Glomerular visceral epithelial cell (primary cell): Measurements from ENCODE around the gene RNF135.
A peak's percentile ranks its signal among the peaks of the same experiment; 100 is the strongest.
"Not testable (repeated sequence)": the region's sequence is repeated elsewhere in the genome, so short reads cannot be mapped to it uniquely, and the experiment has no call there.

Experiments
- DNase-seq: peaks from one replicate; pipeline ENCODE4 v3.0.0-alpha.2; 2016; ENCODE audit errors: extremely low spot score

Gene RNF135

DNA sequence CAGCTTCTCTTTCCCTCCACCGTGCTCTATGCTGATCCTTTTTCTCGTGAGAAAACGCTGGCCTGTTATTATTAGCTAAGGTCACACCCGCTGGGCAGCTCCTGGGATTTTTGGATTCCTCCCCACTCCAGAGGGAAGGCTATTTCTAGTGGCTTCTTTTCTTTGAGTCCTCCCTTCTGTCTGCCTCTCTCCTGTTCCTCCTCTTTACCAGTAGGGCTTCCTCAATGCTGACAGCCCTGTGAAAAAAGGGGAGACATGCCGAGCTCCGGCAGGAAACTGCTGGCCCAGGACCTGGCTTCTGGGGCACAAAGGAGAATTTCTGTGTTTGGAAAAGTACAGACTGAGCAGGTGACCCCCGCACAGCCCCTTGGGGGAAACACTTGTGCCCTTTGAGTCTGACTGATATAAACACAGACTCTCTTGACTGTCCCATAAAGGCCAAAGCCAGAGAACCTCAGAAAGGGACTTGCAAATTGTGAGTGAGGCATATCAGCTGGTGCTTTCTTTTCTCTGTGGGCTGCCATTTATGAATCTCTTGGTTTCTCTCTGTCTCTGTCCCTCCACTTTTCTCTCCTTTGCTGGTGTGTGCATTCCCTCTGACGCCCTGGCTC, 14.0 kb upstream of the RNF135 start:
- no peak for DNase-seq

DNA sequence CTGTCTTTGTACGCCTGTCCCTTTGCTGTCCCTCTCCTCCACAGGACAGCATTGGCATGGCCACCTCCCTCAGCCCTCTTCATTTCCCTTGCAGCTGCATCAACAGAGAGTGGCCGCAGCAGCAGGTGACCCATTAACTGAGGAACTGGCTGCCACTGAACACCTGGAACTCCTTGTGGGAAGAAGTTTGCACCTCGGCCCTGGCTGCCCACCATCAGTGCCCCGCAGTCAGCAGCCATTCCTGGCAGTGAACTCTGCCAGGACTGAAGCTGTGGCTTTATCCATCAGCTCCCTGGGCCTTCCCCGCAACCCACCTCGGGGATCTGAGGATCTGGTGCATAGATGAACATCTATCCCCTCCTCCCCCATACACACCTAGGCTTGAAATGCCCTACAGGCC, 13.1 kb upstream of the RNF135 start:
- DNase-seq: no peak

DNA sequence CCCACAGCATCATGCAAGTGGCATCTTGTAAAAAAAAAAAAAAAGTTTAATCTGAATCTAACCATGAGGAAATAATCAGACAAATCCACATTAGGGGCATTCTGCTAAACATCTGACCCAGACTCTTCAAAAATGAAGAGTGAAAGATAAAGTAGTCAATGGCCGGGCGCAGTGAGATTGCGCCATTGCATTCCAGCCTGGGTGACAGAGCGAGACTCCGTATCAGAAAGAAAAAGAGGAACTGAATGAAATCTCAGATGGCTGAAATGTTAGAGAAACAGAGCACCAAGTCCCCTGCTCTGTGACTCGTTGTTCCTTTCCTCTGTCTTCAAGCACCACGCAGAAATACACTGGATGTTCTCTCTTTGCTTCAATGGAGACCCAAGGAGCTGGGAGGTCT, 12.7 kb upstream of the RNF135 start:
- DNase-seq: no peak

DNA sequence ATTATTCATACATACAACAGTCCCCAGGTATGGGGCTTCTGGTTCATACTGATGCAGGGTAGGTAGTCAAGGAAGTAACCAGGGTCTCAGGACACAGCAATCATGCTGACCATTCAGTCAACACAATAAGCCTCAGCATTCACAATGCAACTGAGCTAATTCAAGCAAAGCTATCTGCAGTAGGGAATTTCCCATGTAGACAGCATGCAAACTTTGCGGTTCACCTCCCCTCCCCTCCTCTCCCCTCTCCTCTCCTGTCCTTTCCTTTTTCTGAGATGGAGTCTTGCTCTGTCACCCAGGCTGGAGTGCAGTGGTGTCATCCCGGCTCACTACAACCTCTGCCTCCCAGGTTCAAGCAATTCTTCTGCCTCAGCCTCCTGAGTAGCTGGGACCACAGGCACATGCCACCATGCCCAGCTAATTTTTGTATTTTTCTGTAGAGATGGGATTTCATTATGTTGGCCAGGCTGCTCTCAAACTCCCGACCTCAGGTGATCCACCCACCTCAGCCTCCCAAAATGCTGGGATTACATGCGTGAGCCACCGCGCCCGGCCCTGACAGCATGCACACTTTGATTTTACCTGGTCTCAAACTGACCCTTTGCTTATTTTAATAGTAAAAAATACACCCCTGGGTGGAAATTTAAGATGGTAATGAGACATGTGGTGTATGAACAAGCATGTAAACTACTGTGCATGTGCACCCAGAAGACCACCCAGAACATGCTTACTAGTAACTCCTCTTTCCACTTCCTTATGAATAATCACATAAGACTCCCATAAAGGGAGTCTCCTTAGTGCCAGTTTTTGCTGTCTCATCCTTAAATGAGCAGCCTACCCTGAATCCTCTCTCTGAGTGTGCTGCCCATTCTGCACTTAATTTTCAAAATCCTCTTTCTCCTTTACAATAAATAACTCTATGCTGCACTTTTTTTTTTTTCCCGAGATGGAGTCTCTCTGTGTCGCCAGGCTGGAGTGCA, 9.3 kb upstream of the RNF135 start:
- peak; percentile 88 for DNase-seq

DNA sequence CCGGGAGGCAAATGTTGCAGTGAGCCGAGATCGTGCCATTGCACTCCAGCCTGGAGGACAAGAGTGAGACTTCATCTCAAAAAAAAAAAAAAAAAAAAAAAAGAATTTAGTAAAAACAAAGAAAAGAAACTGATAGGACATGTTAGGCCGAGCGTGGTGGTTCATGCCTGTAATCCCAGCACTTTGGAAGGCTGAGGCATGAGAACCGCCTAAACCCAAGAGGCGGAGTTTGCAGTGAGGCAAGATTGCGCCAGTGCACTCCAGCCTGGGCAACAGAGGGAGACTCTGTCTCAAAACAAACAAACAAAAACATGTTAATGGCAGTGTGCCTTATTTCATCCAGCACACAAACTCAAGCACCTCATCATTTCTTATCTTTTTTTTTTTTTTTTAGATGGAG, 6.5 kb upstream of the RNF135 start:
- DNase-seq: not testable (repeated sequence)

DNA sequence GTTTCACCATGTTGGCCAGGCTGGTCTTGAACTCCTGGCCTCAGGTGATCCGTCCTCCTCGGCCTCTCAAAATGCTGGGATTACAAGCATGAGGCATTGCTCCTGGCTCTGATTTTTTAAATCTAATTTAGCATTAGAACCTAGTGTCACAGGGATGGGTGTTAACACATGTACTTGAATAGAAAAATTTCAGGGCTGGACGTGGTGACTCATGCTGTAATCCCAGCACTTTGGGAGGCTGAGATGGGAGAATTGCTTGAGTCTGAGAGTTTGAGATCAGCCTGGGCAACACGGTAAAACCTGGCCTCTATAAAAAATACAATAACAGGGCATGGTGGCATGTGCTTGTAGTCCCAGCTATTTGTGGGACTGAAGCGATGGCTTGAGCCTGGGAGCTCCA, 6.0 kb upstream of the RNF135 start:
- no peak for DNase-seq

DNA sequence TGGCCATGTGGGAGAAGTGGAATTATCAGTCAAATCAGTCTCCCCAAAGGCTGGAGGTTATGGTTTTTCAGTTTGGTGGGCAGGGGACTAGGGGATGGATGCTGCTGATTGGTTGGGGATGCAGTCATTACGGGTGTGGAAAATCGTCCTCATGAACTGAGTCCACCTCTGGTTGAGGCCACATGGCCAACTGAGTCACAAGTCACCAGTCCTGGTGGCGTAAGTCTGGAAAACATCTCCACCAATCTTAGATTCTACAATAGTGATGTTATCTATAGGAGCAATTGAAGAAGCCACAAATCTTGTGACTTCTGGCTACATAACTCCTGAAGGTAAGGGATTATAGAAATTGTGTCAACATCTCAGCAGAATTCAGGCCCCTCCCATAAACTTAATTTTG, 5.2 kb upstream of the RNF135 start:
- no peak for DNase-seq

DNA sequence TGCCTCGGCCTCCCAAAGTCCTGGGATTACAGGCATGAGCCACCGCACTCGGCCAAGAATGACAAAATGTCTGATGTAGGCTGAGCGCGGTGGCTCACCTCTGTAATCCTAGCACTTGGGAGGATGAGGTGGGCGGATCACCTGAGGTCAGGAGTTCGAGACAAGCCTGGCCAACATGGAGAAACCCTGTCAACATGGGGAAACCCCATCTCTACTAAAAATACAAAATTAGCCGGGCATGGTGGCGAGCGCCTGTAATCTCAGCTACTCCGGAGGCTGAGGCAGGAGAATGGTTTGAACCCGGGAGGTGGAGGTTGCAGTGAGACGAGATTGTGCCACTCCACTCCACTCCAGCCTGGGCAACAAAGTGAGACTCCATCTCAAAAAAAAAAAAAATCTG, 2.9 kb upstream of the RNF135 start:
- DNase-seq: not testable (repeated sequence)

DNA sequence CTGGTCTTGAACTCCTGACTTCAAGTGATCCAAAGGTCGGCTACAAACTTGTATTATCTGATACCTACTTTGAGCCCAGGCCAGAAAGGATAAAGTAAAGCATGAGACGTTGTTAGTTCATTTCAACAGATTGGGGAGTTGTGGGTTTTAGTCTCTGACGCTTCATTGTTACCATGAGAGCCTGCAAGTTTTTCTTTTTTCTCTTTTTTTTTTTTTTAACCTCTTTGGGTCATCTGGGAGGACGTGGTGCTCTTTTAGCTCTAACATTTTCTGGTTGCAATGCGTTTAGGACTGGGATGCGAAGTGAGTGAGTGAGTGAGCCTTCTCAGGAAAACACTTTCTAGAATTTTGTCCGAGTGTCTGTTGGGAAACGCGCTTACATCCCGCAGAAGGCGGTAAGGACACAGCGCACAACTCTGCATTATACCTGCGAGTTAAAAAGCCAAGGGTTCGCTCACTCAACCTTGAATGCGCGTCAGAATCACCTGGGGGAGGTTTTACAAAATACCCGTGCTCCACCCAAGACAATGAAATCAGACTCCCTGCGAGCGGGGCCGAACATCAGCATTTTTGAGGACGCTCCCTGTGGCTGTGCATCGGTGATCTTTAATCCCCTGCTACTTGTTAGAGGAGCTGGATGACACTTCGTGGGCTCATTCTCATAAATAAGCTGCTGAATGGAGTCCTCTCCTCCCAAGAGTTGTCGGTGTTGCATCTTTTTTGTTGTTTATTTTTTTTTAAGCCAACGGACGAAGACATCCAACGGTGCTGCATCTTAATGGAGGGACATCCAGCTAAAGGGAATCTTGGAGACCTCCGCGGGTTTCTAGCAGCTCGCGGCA, 629 bp upstream of the RNF135 start:
- peak; percentile 13 for DNase-seq

DNA sequence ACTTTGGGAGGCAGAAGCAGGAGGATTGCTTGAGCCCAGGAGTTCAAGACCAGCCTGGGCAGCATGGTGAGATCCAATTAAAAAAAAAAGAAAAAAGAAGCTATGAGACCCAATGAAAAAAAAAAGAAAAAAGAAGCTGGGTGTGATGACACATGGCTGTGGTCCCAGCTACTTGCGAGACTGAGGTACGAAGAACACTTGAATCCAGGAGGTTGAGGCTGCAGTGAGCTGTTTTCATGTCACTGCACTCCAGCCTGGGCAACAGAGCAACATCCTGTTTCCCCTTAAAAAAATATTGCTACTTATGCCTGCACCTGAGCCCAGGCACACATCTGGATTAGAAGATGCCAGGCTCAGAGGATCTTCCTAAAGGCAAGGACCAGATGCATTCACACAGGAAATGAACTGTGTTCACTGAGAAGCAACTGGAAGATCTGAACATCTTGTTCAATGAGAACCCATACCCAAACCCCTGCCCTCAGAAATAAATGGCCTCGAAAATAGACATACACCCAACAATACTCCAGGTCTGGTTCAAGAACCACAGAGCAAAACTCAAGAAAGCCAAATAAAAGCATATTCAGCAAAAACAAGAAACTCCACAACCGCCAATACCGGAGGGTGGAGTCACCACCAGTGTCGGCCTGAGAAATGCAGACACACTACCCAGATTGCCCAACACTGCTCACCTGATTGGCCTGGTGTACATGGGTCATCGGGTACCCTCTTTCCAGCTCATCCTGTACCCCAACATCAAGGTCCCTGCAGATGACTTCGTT, 4.4 kb downstream of the RNF135 start:
- no peak for DNase-seq

DNA sequence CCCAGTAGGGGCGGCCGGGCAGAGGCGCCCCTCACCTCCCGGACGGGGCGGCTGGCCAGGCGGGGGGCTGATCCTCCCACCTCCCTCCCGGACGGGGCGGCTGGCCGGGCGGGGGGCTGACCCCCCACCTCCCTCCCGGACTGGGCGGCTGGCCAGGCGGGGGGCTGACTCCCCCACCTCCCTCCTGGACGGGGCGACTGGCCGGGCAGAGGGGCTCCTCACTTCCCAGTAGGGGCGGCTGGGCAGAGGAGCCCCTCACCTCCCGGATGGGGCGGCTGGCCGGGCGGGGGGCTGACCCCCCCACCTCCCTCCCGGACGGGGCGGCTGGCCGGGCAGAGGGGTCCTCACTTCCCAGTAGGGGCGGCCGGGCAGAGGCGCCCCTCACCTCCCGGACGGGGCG, 9.1 kb downstream of the RNF135 start:
- not testable (repeated sequence) for DNase-seq

DNA sequence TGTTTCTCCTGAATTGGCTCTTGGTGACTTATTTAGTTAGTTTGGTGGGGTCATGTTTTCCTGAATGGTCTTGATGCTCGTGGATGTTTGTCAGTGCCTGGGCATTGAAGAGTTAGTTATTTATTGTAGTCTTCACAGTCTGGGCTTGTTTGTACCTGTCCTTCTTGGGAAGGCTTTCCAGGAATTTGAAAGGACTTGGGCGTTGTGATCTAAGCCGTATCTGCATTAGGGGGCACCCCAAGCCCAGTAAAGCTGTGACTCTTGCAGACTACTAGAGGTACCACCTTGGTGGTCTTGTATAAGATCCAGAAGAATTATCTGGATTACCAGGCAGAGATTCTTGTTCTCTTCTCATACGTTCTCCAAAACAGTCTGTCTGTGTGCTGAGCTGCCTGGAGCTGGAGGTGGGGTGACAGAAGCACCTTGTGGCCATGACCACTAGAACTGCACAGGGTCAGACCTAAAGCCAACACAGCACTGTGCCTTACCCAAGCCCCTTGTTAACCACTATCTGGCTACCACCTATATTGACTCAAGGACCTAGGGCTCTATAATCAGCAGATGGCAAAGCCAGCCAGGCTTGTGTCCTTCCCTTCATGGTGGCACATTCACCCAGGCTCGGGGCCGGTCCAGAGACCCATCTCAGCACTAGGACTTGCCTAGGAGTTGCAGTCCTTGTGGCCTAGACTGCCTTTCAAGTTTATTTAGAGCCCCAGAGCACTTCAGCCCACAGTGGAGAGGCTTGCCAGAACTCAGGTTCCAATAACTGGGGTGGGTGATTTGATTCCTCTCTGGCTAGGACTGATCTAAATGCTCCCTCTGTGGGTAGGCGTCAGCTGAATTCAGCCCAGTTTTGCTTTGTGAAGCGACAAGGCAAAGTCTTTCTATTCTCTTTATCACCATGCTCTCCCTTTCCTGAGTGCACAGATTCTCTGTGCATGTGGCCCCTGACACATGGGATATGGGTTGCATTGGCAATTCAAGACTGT, 11.0 kb downstream of the RNF135 start:
- no peak for DNase-seq

DNA sequence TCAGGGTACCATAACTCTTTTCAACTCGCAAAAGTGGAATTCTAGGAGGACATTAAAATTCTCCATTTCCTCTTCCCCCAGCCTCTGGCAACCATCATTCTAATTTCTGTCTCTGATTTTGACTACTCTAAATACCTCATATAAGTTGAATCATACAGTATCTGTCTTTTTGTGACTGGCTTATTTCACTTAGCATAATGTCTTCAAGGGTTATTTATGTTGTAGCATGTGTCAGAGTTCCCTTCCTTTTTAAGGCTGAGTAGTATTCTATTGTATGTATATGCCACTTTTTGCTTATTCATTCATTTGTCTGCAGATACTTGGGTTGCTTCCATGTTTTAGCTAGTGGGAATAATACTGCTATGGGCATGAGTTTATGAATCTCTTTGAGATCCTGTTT, 12.0 kb downstream of the RNF135 start:
- DNase-seq: no peak

DNA sequence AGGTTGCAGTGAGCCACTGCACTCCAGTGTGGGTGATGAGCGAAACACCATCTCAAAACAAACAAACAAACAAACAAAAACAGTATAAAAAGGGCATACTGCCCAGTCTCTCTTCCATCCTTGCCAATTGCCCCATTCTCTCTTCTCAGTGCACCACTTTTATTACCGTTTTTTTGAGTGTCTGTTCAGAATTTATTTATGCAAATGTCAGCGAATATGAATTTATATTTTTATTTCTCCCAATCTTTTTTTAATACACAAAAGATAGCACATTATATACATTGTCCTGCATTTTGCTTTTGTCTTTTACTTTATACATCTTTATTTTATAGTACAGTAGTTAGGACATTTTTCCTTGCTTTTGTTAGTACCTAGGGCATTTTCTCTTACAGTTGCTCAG, 19.6 kb downstream of the RNF135 start:
- DNase-seq: no peak

DNA sequence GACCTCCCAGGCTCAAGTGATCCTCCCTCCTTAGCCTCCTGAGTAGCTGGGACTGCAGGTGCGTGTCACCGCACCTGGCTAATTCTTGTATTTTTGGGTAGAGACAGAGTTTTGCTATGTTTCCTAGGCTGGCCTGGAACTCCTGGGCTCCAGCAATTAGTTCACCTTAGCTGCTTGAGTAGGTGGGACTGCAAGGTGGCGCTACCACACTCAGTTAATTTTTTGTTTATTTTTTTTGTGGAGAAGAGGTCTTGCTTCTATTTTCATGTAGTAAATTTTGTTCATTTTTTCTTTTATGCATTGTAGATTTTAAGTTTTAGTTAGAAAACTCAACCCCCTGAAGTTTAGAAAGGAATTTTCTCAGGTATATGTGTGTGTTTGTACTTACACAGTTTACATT, 21.7 kb downstream of the RNF135 start:
- DNase-seq: no peak

DNA sequence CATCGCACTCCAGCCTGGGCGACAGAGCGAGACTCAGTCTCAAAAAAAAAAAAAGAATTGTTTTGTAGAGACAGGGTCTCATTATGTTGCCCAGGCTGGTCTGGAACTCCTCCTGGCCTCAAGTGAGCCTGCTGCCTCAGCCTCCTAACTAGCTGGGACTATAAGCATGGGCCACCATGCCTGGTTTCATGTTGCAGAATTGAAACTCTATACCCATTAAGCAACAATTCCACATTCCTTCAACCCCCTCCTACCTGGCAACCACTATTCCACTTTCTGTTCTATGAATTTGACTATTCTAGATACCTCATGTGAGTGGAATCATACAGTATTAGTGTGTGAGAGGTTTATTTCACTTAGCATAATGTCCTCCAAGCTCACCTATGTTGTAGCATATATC, 24.5 kb downstream of the RNF135 start:
- no peak for DNase-seq

DNA sequence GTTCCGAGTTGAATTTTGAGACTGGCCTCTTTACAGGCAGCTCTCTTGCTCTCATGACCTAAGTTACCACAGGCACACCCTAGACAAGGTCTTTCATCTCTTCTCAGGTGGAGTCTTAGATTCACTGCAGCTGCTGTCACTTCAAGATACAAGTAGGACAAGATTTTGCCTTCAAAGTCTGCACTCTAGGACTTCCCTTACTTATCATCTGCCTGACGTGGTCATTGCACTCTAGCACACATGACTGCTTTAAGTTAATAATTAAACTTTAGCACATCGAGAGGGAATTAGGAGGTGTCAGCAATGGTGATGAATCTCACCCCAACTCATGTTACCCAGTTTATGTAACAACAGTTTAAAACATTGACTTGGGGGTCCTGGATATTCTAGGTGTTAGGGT, 25.6 kb downstream of the RNF135 start:
- DNase-seq: peak; percentile 52

DNA sequence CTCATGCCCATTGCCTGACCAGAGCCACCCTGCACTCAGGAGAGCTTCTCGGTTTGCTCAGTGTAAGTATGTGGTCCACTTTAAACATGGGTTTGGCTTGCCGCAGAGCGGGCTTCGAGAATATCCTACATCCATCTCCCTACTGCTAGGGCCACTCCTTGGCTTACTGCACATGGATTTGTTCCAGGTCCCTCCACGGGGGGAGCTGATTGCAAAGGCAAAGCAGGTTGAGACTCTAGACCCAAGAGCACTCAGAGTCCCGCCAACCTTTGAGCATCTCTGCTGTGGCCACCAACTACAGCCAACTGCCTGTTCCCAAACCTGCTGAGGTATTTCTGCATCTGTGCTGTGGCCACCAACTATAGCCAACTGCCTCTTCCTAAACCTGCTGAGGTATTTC, 26.4 kb downstream of the RNF135 start:
- DNase-seq: no peak

DNA sequence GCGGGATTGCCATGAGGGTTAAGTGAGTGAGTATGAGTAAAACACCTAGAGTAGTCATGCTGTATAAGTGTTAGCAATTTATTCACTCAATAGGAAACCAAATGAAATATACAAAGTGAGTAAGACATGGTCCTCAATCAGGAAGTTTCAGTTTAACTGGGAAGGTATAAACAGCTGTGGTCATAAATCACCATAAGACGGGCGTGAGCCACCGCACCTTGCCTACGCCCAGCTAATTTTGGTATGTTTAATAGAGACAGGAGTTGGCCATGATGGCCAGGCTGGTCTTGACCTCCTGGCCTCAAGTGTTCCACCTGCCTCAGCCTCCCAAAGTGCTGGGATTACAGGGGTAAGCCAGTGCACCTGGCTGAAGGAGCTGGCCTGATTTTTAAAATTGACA, 27.0 kb downstream of the RNF135 start:
- no peak for DNase-seq

DNA sequence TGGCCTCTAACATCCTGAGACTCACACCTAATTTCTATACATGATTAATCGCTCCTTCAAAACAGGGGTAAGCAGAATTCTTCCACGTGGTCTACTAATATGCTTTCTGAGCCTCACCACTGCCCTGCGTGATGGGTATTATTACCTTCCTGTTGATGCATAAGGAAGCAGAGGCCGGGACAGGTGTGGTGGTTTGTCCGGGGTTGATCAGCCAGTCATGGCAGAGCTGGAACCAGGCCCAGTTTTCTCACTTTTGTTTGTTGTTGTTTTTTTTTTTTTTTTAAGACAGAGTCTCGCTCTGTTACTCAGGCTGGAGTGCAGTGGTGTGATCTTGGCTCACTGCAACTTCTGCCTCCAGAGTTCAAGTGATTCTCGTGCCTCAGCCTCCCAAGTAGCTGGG, 31.2 kb downstream of the RNF135 start:
- DNase-seq: no peak
